Left hindlimb (tissue), 1 donor: ENCODE measurements around the gene CNN3.

Experiments
- DNase-seq: peaks from one replicate; pipeline ENCODE4 v3.0.0-alpha.2; 2018

CNN3 gene

DNA sequence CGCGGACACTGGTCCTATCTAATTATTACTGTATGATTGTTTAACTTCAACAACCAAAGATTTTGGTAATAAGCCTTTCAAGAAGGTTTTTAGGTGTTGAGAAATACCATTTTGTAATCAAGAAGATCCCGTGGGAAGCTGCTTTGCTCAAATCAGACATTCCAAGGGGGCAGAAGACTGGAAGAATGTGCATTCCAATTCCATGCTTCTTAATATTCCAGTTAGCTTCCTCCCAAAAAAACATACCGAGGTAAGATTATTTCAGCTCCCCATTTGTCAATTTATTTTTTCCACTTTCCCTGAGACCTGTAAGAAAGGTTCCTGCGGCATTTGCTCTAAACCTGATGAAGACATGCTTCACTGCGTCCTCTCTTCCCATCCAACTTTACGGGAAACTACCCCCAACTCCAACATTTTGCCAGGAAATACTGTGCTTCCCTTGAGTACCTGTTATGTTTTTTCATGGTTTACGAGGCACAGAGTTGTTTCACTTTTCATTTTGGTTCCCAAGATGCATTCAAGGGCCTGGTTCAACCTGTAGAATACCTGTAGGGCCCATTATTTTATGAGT lies 4.1 kb downstream of the CNN3 start:
- DNase-seq = no peak

DNA sequence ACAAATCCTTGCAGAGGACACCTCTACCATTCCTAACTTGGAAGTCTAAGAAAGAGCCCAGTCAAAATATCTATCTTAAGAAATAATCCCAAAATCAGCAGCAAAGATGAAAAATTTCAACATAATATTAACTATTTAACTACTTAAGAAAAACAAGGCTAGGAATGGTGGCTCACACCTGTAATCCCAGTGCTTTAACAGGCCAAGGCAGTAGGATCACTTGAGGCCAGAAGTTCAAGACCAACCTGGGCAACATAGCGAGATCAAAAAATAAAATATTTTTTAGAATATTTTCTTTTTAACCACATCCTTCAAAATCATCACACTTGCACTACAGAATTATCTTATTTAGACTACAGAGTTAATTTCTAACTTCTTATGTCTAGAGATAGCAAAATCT lies 4.9 kb downstream of the CNN3 start:
- no peak for DNase-seq

DNA sequence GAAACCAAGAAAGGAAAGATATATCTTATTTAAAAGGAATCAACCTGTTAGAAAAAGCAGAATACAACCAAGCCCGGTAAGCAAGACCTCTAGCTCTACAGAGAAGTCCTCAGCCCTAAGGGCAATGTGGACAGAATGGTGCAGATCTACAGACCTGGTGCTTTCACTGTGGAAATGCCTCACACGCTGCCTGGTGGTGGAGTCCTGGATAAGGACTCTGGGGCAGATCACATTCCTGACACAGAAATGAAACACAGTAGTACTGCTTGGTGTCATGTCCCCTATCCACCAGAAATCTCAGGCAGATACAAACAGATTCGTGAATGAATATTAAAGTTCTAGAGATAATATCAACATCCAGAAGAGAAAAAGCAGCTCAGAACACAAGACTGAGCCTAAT lies 6.8 kb downstream of the CNN3 start:
- DNase-seq = no peak

DNA sequence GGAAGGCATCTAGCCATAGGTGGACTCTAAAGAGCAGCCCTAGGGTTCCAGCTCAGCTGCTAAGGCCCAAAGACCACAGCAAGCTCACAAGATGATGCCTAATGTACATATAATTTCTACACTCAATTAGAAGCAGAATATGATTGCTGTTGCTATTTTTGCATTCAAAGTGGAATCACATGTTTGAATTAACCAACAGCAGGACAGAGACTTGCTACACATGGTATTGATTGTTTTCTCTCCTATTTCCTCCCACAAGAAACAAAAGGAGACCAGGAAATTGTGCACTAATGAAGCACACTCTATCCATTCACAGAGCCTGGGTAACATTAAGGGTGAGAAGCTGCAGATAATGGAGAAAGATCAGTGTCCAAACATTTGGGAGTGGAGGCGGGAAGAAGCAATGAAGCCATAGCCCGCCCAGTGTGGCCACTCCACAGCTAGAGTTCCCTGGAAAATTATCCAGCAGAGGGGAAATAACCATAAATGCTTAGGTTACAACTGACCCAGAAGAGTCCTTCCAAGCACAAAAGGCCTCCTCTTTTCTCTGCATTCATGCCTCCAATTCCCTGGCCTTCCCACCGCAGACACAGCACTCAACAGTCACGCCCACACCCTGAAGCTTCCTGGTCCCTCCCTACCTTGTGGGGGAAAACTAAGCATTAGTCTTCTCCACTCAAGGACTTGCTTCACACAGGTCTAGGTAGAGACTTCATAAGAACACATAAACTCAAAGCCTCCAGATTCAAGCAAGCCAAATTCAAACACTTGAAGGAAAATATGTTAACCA lies 7.5 kb downstream of the CNN3 start:
- no peak for DNase-seq

DNA sequence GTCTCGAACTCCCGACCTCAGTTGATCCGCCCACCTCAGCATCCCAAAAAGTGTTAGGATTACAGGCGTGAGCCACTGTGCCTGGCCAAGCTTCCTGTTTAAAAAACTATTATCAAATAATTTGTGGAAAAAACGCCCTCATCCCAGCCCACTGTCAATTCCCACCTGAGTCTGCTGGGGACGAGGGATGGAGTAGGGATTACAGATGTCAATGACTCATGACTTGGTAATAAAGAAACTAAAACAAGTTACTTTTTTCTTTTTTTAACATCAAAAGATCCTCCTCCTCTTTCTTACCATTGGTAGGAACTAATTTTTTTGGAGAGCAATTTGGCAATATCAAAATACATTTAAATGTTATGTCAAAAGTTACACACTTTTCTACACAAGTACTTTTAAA lies 9.7 kb downstream of the CNN3 start:
- no peak for DNase-seq

DNA sequence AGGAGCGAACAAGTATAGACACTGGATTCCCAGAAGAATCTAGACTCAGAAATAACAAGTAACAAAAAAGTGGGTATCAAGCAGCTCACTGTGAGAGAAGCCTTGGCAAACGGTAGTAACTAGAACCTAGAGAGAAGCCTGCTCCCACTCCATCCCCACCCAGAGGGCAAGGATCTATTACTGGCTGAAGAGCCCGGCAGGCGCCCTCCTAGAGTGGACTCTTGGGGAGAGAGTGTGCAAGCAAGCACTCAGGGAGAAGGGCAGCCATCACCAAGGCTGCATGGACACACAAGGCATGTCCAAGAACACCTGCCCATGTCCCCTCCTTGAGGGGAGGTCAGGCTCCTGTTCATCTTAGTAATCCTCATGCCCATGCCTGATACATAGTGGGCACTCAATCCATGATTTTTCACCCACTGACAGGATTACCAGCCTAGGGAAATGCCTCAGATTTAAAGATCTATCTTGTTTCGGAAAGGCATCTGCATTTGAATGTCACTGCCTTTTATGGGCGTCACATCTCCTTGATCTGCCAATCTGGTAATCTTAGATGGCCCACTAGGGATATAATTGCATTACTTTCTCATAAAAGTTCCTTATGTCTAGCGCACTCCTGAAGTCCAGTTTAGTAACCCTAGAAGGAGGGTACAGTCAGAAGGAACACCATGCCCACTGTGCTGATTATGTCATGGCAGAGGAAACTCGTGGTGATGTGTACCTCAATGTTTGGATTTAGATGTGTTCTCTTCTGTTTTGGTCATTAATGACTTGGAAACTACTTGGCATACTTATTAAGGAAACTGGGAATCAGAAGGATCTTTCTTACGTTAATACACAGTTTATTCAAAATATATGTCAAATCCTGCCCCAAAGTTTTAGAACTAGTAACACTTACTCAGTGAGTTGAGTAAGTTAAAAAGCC lies 14.4 kb downstream of the CNN3 start:
- DNase-seq = no peak

DNA sequence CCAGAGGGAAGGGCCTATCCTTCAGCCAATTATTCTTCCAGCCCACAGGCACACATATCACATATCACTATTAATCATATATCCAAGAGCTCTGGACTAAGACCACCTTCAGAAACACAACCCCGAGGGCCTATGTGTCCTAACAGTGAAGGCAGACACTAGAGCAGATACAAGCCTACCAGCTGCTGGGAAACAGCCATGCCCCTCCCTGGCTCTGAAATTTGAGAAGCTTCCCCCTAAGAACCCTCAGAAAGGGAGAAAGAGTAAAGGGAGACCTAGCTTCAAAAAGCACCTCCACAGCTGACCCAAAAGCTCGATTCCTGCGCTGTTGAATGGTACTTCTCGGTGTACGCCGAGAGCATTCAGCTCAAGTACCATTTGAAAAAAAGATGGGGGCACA lies 17.4 kb downstream of the CNN3 start:
- no peak for DNase-seq

DNA sequence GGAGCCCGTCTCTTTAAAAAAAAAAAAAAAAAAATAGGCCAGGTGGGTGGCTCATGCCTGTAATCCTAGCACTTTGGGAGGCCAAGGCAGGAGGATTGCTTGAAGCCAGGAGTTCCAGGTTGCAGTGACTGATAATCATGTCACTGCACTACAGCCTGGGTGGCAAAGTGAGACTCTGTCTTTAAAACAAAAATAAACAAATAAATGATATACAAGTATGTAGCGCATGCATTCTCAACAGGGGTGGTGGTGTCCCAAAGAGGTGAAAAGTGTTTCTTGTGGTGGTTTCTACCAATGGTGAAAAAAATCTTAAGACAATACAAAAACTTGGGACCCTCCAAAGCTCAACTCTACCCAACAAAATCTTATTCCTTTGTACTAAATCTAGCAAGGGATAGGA lies 17.9 kb downstream of the CNN3 start:
- DNase-seq = no peak

DNA sequence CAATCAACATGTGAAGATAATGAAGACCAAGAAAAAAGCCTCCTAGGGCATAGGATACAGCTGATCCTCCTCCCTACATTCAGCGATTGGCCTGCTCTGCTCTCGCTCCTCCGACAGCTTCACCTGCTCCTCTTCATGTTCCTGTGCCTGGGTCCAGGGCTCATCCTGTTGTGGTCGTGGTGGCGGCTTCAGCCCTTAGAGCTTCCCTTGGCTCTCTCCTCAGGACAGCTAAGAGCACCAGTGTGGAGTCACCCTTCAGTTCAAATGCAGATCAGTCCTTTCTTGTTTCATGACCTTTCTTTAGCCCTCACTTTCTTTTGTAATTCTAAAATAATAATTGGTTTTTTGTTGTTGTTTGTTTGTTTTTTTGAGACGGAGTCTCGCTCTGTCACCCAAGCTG lies 18.7 kb downstream of the CNN3 start:
- no peak for DNase-seq

DNA sequence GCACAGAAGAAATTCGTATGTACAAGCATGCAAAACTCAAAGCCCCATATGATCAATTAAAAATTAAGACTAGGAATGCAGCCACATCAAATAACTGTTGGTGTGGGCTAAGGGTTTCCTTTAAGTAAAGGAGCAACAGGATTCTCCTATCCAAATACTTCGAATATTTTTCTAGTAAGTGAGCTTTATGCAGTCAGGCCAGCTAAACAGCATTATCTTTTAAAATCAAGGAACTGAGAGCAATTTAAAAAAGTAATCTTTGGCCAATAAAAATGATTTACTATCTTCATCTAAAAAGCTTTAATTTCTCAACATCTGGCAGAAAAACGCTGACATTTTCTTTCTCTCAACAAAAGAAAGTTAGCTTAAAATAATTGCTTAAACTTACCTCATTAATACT lies 19.8 kb downstream of the CNN3 start:
- DNase-seq = no peak

DNA sequence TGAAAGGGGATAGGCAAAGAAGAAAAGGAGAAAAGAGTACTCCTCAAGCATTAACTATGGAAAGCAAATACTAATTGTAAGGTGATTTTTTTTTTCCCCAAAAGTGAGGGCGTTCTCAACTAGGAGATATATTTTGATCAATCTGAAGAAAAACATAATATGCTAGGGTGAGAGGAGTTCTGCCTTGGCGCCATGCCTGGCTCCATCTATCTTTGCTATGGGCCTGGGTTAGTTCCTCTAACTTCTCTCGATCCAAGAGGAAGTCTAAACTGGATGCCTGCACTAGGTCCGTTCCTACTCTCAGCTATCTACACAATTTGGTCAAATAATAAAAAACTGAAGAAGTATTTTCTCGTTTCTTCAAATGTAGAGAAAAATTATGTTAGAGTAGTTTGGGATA lies 20.5 kb downstream of the CNN3 start:
- DNase-seq = no peak

DNA sequence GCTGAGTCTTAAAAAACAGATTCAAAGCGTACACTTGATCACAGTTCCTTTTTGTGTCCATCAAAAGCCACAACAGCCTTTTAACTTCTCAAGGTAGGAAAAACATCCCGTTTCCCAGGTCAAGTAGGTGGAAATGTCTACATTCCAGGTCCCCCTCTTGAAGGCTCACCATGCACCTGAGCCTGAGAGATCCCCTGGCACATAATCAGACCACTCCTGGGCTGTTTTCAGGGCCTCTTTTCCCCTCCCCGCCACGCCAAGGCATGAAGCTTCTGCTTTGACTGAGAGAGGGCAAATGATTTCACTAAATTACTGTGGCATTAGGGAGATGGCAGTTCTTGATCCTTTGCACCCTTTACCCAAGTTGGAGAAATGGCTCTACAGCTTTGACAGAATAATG lies 21.7 kb downstream of the CNN3 start:
- no peak for DNase-seq

DNA sequence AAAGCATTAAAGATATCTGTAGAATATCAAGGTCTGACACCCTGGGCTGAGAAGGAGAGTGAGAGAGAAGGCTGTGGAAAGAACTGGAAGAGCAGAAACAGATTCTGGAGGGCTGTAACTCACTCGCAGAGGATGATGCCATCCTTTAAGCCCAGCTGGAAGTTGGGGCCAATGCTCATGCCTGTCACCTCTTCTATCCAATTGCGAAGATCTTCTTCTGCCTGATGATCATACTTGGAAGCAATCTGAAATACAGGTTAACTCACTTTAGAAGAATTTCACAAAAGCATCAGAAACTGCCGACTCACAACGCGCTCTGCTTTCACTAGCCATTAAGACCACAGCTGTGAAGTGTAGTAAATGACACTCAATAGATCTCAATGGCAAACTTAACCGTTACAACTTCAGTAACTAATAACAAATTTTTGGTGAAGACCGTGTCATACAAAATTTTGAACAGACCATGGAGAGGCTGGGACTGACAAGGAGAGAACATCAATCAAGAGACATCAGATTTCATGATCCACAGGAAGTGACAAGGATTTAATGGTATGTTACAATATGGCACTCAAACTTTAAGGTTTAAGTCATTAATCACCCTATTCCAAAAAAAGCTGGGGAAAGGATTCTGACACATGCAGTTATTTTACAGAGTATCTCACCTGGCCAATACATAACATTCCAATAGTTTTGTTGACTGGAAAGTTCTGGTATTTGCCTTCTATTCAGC lies 23.5 kb downstream of the CNN3 start:
- no peak for DNase-seq

DNA sequence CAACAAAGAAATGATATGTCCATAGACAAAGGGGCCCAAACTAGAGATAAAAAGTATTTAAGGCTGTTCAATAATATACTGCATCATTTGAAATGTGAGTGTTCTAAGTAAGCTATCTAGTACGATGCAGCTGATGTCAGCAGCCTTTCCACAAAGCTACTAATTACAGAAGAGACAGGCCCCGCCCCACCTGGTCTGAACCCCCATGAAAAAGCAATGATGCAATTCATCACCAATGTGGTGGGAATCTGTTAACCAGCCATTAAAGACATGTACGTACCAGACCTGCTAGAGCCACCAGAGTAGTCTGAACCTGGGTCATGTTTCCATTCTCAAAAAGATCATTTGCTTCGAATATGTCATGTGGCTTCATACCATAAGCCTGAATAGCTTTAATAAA lies 25.1 kb downstream of the CNN3 start:
- no peak for DNase-seq

DNA sequence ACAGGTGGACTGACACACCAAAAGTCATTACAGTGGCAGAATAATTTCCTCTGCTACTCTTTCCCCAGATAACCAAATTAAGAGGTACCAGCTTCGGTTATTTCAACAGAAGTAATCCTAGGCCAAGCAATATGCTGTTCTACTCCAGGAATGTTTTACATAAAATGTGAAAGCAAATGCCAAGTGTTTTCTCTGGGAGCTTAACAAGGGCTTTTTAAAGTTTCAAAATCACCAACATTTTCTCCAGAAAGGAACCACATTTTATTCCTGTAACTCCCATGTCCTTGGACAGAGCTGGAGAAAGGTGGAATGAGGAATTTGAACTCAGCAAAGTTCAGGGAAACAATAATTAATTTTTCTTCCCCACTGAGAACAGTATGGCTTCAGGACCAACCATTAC lies 27.2 kb downstream of the CNN3 start:
- no peak for DNase-seq

DNA sequence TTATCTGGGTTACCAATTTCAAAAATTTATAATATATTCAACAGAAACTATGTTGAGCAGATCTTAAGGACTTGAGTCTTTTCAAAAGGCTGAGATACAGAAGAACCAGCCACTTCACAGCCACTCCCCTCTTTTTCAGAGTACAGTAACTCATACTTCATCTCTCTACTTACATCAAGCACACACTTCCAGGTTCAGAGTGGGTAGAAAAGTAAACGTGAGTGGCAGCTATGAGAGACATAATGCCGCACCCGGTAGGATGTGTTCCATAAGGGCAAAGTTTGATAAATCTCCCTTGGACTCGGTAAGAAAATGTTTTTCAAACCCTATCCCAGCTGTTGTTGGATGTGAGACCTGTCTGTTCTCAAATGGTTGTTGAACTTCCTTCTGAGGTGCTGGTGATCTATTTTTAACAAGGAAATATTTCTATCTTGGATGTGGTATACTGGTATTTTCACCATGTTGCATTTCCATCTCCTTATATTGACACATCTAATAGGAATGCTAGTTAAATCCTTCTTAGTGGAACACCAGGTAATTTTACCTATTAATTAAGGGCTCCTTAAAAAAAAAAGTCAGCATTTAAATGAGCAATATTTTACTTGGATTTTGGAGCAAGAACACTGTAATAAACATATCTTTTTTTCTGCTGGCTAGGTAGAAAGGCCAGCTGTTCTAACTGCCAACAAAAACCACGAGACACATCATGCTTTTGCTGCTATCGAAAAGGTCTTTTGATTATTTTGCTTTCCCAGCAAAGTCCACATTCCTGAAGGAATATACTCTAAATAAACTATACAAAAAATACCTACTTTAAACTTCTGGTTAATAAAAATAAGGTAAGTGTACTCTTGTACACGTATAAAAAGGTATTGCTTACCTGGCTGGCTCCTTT lies 28.2 kb downstream of the CNN3 start:
- no peak for DNase-seq

DNA sequence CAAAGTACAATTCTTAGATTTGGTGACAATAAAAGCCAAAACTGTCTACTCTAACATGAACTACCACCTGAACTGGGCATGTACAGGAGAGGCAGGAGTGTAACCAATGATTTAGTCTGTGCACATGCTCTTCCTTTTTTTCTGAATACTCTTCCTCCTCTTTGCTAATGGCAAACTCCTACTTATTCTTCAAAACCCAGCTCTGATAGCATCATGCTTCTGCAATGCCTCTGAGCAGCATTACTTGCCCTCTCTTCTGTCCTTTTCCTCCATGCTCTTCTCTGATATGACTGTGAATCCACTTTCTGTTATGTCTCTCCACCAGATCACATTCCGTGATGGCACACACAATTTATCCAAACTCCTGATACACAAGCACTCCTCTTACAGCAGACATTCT lies 31.4 kb downstream of the CNN3 start:
- no peak for DNase-seq

DNA sequence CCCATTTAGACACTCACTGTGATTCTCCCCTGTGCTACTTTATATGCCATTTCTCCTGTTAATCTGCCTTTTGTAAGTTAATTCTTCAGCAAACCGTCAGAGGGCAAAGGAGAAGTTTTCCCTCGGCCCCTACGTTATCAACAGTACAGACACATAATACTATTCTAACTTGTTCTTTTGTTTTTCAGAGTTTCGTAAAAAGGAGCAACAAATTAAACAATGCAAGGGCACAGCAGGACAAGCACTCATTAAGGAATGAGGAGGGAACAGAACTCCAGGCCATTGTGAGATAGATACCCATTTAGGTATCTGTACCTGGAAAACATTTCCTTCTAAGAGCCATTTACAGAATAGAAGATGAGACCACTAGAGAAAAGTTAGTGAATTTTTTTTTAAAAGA lies 32.3 kb downstream of the CNN3 start:
- DNase-seq = no peak

DNA sequence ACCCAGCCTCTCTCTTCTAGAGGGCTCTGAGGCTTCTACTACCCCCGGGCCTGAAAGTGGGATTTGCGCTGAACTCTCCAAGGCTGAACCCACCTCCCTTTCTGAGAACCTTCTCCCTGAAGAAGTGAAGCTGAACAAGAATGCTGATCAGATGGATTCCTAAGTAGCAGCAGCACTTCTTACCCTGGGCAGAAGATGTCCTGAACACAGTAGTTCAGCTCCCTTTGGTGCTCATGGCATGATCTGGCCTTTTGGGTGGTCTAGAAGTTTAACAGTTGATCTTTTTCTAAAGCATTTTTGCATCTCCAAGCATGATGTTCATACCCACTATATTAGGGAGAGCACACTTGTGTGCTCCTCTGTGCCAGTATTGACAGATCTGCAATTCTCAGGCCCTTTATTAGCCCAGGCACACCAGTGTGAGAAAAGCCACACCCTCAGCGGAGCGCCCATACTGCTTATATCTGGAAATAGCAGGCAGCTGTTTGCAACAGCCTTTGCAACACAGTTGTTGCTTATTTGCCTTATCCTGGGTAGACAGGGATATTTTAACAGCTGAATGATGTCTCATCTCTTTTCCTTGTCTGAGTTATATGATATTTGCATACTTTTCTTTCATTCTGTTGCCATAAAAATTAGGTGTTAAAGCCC lies 34.2 kb downstream of the CNN3 start:
- DNase-seq = no peak

DNA sequence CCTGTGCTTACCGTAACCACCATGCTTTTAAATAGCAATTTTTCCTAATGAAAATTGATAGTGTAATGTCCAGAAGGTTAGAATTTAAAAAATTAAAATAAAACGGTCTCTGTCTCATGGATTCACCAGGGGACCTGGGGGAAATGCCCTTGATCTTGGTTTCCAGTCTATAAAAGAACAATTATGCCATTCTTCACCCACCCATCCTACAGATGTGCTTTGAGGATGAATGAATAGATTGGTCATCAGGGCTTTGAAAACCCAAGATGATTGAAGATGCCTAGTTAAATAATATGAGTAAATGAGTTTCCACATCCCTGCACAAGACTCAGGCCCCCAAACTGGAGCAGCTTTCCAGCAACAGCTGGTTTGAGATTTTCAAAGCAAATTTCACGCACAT lies 38.7 kb downstream of the CNN3 start:
- no peak for DNase-seq

DNA sequence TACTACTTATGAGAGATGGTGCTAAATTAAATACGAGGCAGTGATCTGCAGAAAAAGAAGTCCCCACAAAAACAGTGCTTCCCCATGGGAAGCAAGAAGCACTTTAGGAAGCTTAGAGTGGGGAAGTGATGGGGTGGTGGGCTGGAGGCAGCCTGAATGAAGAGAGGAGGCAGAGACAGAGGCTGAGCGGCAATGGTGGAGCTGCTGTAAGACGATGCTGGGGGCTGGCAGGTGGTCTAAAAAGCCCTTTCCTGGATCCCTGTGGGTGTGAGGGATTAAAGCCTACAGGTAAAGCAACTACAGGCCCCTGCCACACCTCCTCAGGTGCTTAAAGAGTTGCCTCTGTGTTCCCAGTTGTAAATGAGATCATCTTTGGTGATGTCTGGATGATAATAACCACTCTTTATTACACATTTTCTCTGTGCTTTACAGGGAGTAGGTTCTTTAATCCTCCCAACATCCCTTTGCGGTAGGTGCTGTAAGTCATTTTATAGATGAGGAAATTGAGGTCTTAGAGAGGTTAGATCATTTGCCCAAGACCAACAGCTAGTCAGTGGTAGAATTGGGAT lies 39.2 kb downstream of the CNN3 start:
- no peak for DNase-seq
